ENCODE results near the gene HMCN1. TPM values are rescaled to one million over a fixed set of nuclear protein-coding genes. Genes with fewer than 3 reads are reported as not detected.

The HMCN1 gene
- total RNA-seq, 1 experiment from 2014 or later = 0.23 TPM

DNA sequence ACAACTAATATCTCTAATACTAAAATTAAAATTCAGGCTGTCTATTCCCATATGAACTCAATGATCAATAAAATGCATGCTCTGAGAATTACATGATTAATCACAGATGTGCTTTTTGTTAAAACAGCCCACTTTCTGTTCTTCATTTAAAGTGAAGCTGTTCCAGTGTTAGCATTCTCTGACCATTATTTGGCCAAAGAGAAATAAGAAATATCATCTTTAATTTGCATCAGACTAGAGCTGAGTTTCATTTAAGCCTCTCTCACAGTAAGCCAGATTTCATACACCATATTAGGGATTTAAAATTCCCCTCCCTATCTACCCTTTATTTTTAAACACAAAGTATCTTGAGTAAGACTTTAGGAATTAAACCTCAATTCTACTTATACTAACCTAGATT, 379.3 kb downstream of the HMCN1 start:
- intact Hi-C loops (cut with micrococcal nuclease; ENCODE audit: unreplicated experiment) = no loop called here
- Histone ChIP-seq H3K4me3 (ENCODE audit: low read depth in 2 of 2, low read length in 2 of 2) (no peak overlapping the region), H3K27me3 (ENCODE audit: control insufficient read depth, insufficient read depth, low read length) (no peaks in the 10 kb centered on the region), H3K27ac (ENCODE audit: low read length) (no peak overlapping the region), H3K9me3 (ENCODE audit: control insufficient read depth, insufficient read depth, low read depth, low read length) (no peaks in the 10 kb centered on the region), H3K4me1 (ENCODE audit: control insufficient read depth, insufficient read depth, low read length) (no peaks in the 10 kb centered on the region), H3K36me3 (ENCODE audit: control insufficient read depth, insufficient read depth, low read length) (no peaks in the 10 kb centered on the region)
- BruUV-seq (replicated peaks) = no TSS peak
- in situ Hi-C loops (cut with HindIII; ENCODE audit: low pct_unique_long_range_greater_than_20kb, low sequenced_read_pairs) = no loop called here
- ChIA-PET CTCF (no interaction called here), POLR2A (no interaction called here)
- TF ChIP-seq SIN3A (IDR thresholded peaks at IDR 0.05; ENCODE audit: borderline replicate concordance, insufficient read depth, low read depth, low read length) (no peak), TCF7L2 (IDR thresholded peaks at IDR 0.05; ENCODE audit: low read depth, low read length) (no peak), POLR2AphosphoS5 (IDR thresholded peaks at IDR 0.05; ENCODE audit: low read depth, low read length) (no peak)
- TF ChIP-seq, protein P1, sequence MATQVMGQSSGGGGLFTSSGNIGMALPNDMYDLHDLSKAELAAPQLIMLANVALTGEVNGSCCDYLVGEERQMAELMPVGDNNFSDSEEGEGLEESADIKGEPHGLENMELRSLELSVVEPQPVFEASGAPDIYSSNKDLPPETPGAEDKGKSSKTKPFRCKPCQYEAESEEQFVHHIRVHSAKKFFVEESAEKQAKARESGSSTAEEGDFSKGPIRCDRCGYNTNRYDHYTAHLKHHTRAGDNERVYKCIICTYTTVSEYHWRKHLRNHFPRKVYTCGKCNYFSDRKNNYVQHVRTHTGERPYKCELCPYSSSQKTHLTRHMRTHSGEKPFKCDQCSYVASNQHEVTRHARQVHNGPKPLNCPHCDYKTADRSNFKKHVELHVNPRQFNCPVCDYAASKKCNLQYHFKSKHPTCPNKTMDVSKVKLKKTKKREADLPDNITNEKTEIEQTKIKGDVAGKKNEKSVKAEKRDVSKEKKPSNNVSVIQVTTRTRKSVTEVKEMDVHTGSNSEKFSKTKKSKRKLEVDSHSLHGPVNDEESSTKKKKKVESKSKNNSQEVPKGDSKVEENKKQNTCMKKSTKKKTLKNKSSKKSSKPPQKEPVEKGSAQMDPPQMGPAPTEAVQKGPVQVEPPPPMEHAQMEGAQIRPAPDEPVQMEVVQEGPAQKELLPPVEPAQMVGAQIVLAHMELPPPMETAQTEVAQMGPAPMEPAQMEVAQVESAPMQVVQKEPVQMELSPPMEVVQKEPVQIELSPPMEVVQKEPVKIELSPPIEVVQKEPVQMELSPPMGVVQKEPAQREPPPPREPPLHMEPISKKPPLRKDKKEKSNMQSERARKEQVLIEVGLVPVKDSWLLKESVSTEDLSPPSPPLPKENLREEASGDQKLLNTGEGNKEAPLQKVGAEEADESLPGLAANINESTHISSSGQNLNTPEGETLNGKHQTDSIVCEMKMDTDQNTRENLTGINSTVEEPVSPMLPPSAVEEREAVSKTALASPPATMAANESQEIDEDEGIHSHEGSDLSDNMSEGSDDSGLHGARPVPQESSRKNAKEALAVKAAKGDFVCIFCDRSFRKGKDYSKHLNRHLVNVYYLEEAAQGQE (IDR thresholded peaks at IDR 0.05; ENCODE audit: insufficient read depth in 1 of 2, low read depth in 2 of 2, low read length in 1 of 2) = no peak
- TF ChIP-seq, protein P2, sequence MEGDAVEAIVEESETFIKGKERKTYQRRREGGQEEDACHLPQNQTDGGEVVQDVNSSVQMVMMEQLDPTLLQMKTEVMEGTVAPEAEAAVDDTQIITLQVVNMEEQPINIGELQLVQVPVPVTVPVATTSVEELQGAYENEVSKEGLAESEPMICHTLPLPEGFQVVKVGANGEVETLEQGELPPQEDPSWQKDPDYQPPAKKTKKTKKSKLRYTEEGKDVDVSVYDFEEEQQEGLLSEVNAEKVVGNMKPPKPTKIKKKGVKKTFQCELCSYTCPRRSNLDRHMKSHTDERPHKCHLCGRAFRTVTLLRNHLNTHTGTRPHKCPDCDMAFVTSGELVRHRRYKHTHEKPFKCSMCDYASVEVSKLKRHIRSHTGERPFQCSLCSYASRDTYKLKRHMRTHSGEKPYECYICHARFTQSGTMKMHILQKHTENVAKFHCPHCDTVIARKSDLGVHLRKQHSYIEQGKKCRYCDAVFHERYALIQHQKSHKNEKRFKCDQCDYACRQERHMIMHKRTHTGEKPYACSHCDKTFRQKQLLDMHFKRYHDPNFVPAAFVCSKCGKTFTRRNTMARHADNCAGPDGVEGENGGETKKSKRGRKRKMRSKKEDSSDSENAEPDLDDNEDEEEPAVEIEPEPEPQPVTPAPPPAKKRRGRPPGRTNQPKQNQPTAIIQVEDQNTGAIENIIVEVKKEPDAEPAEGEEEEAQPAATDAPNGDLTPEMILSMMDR (IDR thresholded peaks at IDR 0.05) = no peak
- DNase-seq (ENCODE audit: low read depth, low spot score) (no peak), ATAC-seq (no peak)

DNA sequence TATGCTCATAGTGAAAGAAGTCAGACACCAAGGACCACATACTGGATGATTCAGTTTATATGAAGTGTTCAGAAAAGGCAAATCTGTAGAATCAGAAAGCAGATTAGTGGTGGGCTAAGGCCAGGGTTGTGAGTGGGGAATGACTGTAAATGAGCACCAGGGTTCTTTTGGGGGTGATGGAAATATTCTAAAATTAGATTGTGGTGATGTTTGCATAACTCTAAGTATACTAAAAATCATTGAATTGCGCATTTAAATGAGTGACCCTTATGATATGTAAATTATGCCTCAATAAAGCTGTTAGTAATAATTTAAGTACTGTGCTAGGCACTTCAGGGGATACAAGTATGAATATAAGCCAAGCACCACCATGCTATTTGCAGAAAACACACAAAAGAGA, 384.5 kb downstream of the HMCN1 start:
- ChIA-PET CTCF (no interaction called here), POLR2A (no interaction called here)
- Histone ChIP-seq H3K36me3 (ENCODE audit: control insufficient read depth, insufficient read depth, low read length) (no peaks in the 10 kb centered on the region), H3K4me3 (ENCODE audit: low read depth in 2 of 2, low read length in 2 of 2) (no peak overlapping the region), H3K9me3 (ENCODE audit: control insufficient read depth, insufficient read depth, low read depth, low read length) (no peaks in the 10 kb centered on the region), H3K27ac (ENCODE audit: low read length) (no peak overlapping the region), H3K4me1 (ENCODE audit: control insufficient read depth, insufficient read depth, low read length) (no peaks in the 10 kb centered on the region), H3K27me3 (ENCODE audit: control insufficient read depth, insufficient read depth, low read length) (no peaks in the 10 kb centered on the region)
- no peak for DNase-seq (ENCODE audit: low read depth, low spot score)
- TF ChIP-seq POLR2AphosphoS5 (IDR thresholded peaks at IDR 0.05; ENCODE audit: low read depth, low read length) (no peak), TCF7L2 (IDR thresholded peaks at IDR 0.05; ENCODE audit: low read depth, low read length) (no peak), SIN3A (IDR thresholded peaks at IDR 0.05; ENCODE audit: borderline replicate concordance, insufficient read depth, low read depth, low read length) (no peak)
- TF ChIP-seq, protein P2 (IDR thresholded peaks at IDR 0.05) = no peak
- TF ChIP-seq, protein P1 (IDR thresholded peaks at IDR 0.05; ENCODE audit: insufficient read depth in 1 of 2, low read depth in 2 of 2, low read length in 1 of 2) = no peak
- in situ Hi-C loops (cut with HindIII; ENCODE audit: low pct_unique_long_range_greater_than_20kb, low sequenced_read_pairs) (no loop called here), intact Hi-C loops (cut with micrococcal nuclease; ENCODE audit: unreplicated experiment) (no loop called here)
- BruUV-seq (replicated peaks) = no TSS peak
- no peak for ATAC-seq

Data from Panc1 (cell line).